NCI-H748 treated with DMSO at 0.1 percent for 48 hours (cell line): ENCODE measurements around the gene APCDD1L.
A peak's percentile ranks its signal among the peaks of the same experiment; 100 is the strongest.

Experiments used
- DNase-seq: peaks from one replicate; lab custom pipeline; 2025; lab: John Stamatoyannopoulos, UW

APCDD1L gene

DNA sequence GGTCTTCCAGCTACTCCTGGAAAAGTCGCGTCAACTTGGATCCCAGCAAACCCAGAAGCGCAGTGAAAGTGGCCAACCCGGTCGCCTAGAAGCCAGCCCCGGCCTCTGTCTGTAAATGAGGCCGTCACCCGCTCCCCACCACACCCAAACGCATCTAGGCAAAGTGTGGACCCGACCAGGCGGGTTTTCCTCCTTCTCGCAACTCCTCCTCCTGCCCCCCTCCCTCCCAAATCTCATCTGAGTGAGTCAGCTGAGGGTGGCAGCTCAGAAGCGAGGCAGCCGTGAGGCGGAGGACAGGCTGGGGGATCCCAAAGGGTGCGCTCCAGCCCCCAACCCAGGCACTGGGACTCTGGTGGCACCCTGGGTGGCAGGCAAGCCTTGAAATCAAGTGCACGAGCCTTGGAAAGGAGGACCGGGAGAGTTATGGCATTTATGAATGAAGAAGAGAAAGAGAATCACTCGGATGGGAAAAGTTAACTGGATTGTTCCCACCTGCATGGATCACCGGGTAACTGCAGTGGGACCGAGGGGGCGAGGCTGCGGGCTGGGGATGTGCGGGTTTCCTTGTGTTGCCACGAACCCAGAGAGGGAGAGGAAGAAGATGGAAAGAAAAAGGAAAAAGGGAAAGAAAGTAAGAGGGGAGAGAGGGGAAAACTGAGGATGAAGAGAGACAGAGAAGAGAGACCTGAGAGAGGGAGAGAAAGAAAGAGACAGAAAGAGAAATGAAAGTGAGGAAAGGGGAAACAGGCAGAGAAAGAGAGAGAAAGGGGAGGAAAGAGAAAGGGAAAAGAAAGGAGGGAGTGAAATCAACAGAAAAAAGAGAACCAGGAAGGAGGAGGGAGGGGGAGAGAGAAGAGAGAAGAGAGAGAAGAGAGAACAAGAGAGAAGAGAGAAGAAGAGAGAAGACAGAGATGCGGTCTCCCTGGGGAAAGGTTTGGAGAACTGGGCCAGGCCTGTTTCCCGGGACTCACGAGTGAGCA, at the start of gene APCDD1L:
APCDD1L (minus strand) TSS at position 167 of the 980 bp plus-strand sequence. CDS start 692 bp downstream, outside the sequence.
- DNase-seq: no peak

GRCh38 chr20:58559368-58559729, 44.1 kb upstream of the APCDD1L start:
- no peak for DNase-seq

- DNase-seq: no peak
Measured at GRCh38 chr20:58558486-58559367, 43.5 kb upstream of the APCDD1L start.

GRCh38 chr20:58557733-58558342, 42.6 kb upstream of the APCDD1L start:
- no peak for DNase-seq

DNA sequence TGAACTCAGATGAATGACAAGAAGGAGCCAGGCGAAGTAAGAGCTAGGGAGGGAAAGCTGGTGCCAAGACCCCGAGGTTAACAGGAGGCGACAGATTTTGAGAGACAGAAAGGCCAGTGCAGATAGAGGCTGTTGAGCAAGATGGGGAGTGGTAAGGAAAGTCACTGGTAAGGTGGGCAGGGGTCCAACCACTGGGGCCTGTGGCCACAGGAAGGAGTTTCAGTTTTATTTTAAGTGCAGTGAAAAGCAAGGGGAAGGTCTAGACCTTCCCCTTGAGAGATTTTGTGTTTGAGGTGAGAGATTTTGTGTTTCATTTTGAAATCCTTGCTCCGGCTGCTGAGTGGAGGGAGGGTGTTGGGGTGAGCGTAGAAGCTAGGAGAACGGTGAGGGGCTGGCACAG, 41.8 kb upstream of the APCDD1L start:
- no peak for DNase-seq

GRCh38 chr20:58555078-58555765, 40.0 kb upstream of the APCDD1L start:
- no peak for DNase-seq

DNA sequence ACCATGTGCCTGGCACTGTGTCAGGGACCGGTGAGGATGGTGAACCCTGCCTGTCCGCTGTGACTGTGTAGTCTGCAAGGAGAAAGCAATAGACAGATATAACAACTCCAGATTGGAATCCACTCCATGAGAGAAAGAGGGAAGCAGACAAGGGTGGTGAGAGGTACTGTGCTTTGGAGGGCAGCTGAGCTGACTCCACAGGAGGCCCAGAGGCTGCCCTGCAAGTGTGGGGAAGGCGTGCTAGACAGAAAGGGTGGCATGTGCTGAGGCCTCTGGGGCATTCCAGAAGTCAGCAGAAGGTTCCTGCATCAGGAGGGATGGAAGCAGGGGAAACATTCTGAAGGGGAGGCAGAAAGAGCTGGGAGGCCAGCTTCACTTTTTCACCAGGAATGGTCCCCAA, 39.3 kb upstream of the APCDD1L start:
- DNase-seq: no peak

GRCh38 chr20:58553841-58554240, 38.6 kb upstream of the APCDD1L start:
- DNase-seq: no peak

DNA sequence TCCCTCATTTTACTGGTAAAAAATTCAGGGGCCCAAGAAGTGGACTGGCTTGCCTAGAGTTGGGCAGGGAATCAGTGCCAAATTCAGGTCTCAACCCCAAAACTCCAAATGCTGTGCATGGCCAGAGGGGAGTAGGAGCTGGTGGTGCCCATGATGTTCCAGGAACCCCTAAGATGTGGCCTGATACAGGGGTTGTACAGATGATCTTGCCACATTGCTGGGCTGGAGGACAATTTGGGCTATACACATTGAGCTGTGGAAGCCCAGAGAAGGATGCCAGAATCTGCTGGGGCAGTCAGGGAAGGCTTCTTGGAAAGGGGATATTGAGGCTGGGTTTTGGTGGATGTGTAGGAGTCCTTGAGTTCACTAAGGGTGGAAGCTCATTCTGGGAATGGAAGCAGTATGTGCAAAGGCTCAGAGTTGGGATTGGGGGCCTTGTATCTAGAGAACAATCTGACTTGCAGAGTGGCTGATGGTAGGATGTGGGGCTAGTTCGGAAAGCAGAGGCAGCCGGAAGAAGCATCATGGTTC, 38.0 kb upstream of the APCDD1L start:
- no peak for DNase-seq

DNA sequence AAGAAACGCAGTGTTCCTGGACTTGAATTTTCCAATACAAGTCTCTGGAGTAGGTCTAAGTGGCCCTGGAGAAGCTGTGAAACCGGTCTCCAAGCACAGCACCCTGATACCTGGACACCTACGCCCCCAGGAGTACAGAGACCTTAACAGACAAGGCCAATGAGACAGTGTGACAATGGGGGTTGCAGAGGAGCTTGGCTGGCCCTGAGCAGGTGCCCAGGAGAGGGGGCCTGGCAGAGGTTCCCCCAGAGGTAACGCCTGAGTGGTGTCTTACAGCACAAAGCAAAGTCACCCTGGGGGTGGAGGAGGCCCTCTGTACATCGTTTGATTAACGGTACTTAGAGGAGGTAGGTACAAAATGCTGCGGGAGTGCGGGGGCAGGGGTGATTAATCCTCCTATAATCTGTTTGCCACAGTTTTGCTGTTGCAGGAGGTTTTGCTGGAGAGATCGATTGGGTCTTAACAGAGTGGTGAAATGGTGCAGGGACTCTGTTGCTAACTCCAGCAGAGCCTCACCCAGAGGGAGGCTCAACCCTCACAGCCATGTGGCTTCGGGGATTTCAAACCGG, 37.3 kb upstream of the APCDD1L start:
- DNase-seq: no peak

- DNase-seq: no peak
Measured at GRCh38 chr20:58551631-58552030, 36.4 kb upstream of the APCDD1L start.

GRCh38 chr20:58550275-58551059, 35.3 kb upstream of the APCDD1L start:
- DNase-seq: no peak

GRCh38 chr20:58549231-58550209, 34.3 kb upstream of the APCDD1L start:
- DNase-seq: no peak

- DNase-seq: no peak
Measured at GRCh38 chr20:58547623-58548475, 32.6 kb upstream of the APCDD1L start.

- peak; percentile 35 for DNase-seq
Measured at GRCh38 chr20:58546756-58547622, 31.8 kb upstream of the APCDD1L start.

DNA sequence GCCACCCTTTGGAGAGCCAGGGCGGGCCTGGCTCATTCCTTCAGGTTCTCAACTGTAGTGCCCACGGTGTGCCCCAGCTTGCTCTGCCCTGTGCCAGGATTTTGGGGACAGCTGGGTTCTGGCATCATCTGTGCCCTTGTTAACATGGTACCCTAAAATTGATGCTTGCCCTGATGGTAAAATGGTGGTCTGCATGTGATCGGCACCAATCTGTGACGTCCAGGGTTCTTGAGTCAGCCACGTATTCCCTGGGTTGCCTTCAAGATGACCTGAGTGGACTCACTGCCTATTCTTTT, 31.2 kb upstream of the APCDD1L start:
- DNase-seq: no peak
